K562 (cell line): Measurements from ENCODE around the gene PRAMEF7. TPM values are rescaled to one million over a fixed set of nuclear protein-coding genes. Genes with fewer than 3 reads are reported as not detected.
"Not testable (repeated sequence)": the region's sequence is repeated elsewhere in the genome, so short reads cannot be mapped to it uniquely, and the experiment has no call there.

Experiments
- ATAC-seq: fragments of 200-7000 bp; cut with Tn5 transposase; 3 replicates; pipeline ENCODE4 v1.9.1; 2020; ENCODE audit warnings: moderate library complexity
- BruUV-seq: library from RNA; stranded (reverse); fragments of 400-500 nt; replicated peaks from 2 replicates; lab custom pipeline; 2021; lab: Mats Ljungman, UMichigan
- CTCF ChIA-PET: fragments of 300-600 bp; formaldehyde crosslinking; extraction: SDS; loops from one replicate; lab custom pipeline; 2021; ENCODE audit warnings: low intra/inter-chr PET ratio; lab: Yijun Ruan, JAX
- POLR2A ChIA-PET: fragments of 300-600, 350-650 bp; sonication (Branson Sonifier 250); formaldehyde crosslinking; extraction: SDS; loops from one replicate; lab custom pipeline; 2021; ENCODE audit warnings: antibody characterized with exemption, inconsistent platforms; lab: Yijun Ruan, JAX
- DNase-seq, 4 experiments: peaks; one replicate each; pipeline versions ENCODE4 v3.0.0 to v3.0.0-alpha.2; 2011 to 2018; ENCODE audit warnings: low spot score in 3 of 4, mixed read lengths in 3 of 4; ENCODE audit errors: extremely low read depth in 1 of 4
- FAIRE-seq: peaks from 2 replicates; lab custom pipeline; 2011; peaks lifted over from hg19 to GRCh38; lab: Jason Lieb, UNC
- H2AFZ ChIP-seq: 2 replicates; pipeline ENCODE4 v1.6.0; 2011; ENCODE audit warnings: low read depth, low read length, control low read depth, inconsistent platforms
- H3K27ac ChIP-seq: fragments of 200-600 bp; 3 replicates; pipeline ENCODE4 v1.8.0; 2011; ENCODE audit warnings: low read depth, mild to moderate bottlenecking, control low read depth, inconsistent platforms, low read length, moderate library complexity, mixed read lengths; ENCODE audit errors: extremely low read depth
- H3K27me3 ChIP-seq, 2 experiments: fragments of 300-600 bp in 1 of 2; 2 replicates in 1 of 2; 3 replicates in 1 of 2; pipeline versions ENCODE4 v1.6.0 to v1.8.0; 2011; ENCODE audit warnings: inconsistent platforms in 2 of 2, low read length in 2 of 2, mild to moderate bottlenecking in 1 of 2, mixed read lengths in 1 of 2, moderate library complexity in 1 of 2; ENCODE audit not compliant: control insufficient read depth in 2 of 2, insufficient read depth in 2 of 2
- H3K36me3 ChIP-seq: fragments of 300-600 bp; 3 replicates; pipeline ENCODE4 v1.8.0; 2011; ENCODE audit warnings: mild to moderate bottlenecking, low read length, inconsistent platforms; ENCODE audit not compliant: control insufficient read depth, insufficient read depth
- H3K4me1 ChIP-seq, 2 experiments: fragments of 200-600 bp in 1 of 2; replicated peaks in 1 of 2; 2 replicates in 1 of 2; 3 replicates in 1 of 2; pipeline versions ENCODE4 v1.5.1 to v1.8.0; 2011; ENCODE audit warnings: inconsistent platforms in 2 of 2, low read length in 2 of 2, mild to moderate bottlenecking in 1 of 2, mixed read lengths in 1 of 2, moderate library complexity in 1 of 2; ENCODE audit not compliant: control insufficient read depth in 2 of 2, insufficient read depth in 2 of 2
- H3K4me2 ChIP-seq: 2 replicates; pipeline ENCODE4 v1.6.1; 2011; ENCODE audit warnings: low read length, control low read depth, inconsistent platforms, mixed read lengths; ENCODE audit not compliant: insufficient read depth
- H3K4me3 ChIP-seq: fragments of 200-600 bp; sonication (generic), shearing (Covaris generic); 2 replicates; pipeline ENCODE4 v1.5.1; 2016; ENCODE audit warnings: control low read depth, inconsistent platforms
- H3K79me2 ChIP-seq: fragments of 200-600 bp; 3 replicates; pipeline ENCODE4 v1.8.0; 2011; ENCODE audit warnings: low read length, inconsistent platforms; ENCODE audit not compliant: control insufficient read depth, insufficient read depth
- H3K9ac ChIP-seq, 2 experiments: 2 replicates each; pipeline versions ENCODE4 v1.6.0 to v1.6.1; 2011; ENCODE audit warnings: low read depth in 2 of 2, low read length in 2 of 2, control low read depth in 1 of 2, inconsistent platforms in 1 of 2, mild to moderate bottlenecking in 1 of 2, mixed read lengths in 1 of 2; ENCODE audit not compliant: insufficient read depth in 1 of 2
- H3K9me1 ChIP-seq: one replicate; pipeline ENCODE4 v1.6.0; 2011; ENCODE audit warnings: inconsistent platforms, mild to moderate bottlenecking, low read length, moderate library complexity; ENCODE audit not compliant: control insufficient read depth, insufficient read depth
- H3K9me3 ChIP-seq: replicated peaks from 2 replicates; pipeline ENCODE4 v1.5.1; 2011; ENCODE audit warnings: low read depth, low read length, inconsistent platforms; ENCODE audit not compliant: control insufficient read depth, insufficient read depth
- H4K20me1 ChIP-seq: replicated peaks from 2 replicates; pipeline ENCODE4 v1.6.1; 2011; ENCODE audit warnings: low read length, inconsistent platforms, mixed read lengths; ENCODE audit not compliant: control insufficient read depth, insufficient read depth
- WGBS: fragments of 100-300 bp; shearing (Covaris generic); methylation state at CpG from one replicate; pipeline ENCODE4 v1.1.6; 2016; ENCODE audit warnings: low coverage, mixed read lengths; ENCODE audit not compliant: insufficient coverage; ENCODE audit errors: missing lambda C conversion rate; 5-methylcytosine and 5-hydroxymethylcytosine counted together
- in situ Hi-C: fragments of 300-500 bp; cut with MboI; formaldehyde crosslinking; loops from 4 replicates; pipeline ENCODE4 v1.15.0; 2018; ENCODE audit warnings: inconsistent platforms, mixed read lengths
- intact Hi-C: fragments of 100-400 bp; cut with micrococcal nuclease; formaldehyde crosslinking; loops from 2 replicates; pipeline ENCODE4 v1.14.2; 2022
- polyA plus RNA-seq, 8 experiments: library from polyadenylated mRNA; depleted of rRNA in 4 of 8; stranded (reverse) in 5 of 8; unstranded in 3 of 8; fragments of >200 nt; fragmentation: Nextera tagmentation in 2 of 8; fragmentation: Illumina TruSeq in 1 of 8; extraction: Ambion mirVana in 2 of 8; extraction: Trizol in 1 of 8; gene quantifications; 2 replicates each; pipeline versions ENCODE4 v1.2.1 to v1.2.3, GENCODE V29; 2011 to 2014; ENCODE audit warnings: inconsistent platforms in 1 of 8, missing spikeins in 1 of 8
- total RNA-seq, 7 experiments: library from RNA; depleted of rRNA in 6 of 7; stranded (reverse); fragments of >200 nt in 6 of 7; fragmentation: Illumina TruSeq in 2 of 7; extraction: Trizol in 2 of 7; gene quantifications; 2 replicates each; pipeline versions ENCODE4 v1.2.1 to v1.2.3, GENCODE V29; 2011 to 2021; ENCODE audit warnings: low replicate concordance in 1 of 7

Gene PRAMEF7
- total and polyA plus RNA-seq, 9 of the 15 experiments (the other 6 are each of a cell fraction or from before 2014, with no cell fraction given) = not detected

DNA sequence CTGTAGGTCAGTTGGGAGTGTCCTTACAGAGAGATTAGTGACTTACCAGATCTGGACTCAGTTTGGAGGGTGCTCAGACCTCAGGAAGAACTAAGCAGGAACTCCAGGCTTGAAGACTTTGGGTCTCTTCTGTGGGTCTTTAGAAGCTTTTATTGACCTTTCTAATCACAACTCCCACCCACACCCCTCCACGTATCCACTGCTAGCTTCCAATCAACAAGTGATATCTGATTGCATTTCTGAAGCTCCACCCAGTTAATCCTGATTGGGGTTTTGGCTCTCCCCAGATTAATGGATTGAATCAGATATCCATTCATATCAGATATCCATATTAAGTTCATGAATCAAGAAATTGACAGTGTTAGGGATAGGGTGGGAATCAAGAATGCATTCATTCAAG is 18.2 kb upstream of the PRAMEF7 start, which contains the start of gene PRAMEF10:
TSS of gene PRAMEF10 (minus strand) at position 101 of the 400 bp plus-strand sequence. CDS start 2,423 bp downstream, outside the sequence.
- H3K4me1 ChIP-seq, H3K9me1 ChIP-seq, BruUV-seq, H3K9ac ChIP-seq, ATAC-seq, FAIRE-seq, H2AFZ ChIP-seq, DNase-seq, POLR2A ChIA-PET, H3K4me2 ChIP-seq, in situ Hi-C loops, CTCF ChIA-PET, H4K20me1 ChIP-seq, H3K9me3 ChIP-seq, H3K4me3 ChIP-seq, H3K27ac ChIP-seq, H3K79me2 ChIP-seq, H3K36me3 ChIP-seq, intact Hi-C loops, H3K27me3 ChIP-seq: not testable (repeated sequence)
- WGBS = no CpG with 5 or more reads among the region's 1 CpG

GRCh38 chr1:12899186-12899585 is 17.2 kb upstream of the PRAMEF7 start:
- H3K9ac ChIP-seq, DNase-seq, H3K9me3 ChIP-seq, H3K27me3 ChIP-seq, H3K79me2 ChIP-seq, in situ Hi-C loops, H2AFZ ChIP-seq, H3K9me1 ChIP-seq, H3K36me3 ChIP-seq, intact Hi-C loops, BruUV-seq, H3K4me1 ChIP-seq, ATAC-seq, CTCF ChIA-PET, H3K4me3 ChIP-seq, FAIRE-seq, POLR2A ChIA-PET, H3K27ac ChIP-seq, H3K4me2 ChIP-seq, H4K20me1 ChIP-seq: not testable (repeated sequence)

DNA sequence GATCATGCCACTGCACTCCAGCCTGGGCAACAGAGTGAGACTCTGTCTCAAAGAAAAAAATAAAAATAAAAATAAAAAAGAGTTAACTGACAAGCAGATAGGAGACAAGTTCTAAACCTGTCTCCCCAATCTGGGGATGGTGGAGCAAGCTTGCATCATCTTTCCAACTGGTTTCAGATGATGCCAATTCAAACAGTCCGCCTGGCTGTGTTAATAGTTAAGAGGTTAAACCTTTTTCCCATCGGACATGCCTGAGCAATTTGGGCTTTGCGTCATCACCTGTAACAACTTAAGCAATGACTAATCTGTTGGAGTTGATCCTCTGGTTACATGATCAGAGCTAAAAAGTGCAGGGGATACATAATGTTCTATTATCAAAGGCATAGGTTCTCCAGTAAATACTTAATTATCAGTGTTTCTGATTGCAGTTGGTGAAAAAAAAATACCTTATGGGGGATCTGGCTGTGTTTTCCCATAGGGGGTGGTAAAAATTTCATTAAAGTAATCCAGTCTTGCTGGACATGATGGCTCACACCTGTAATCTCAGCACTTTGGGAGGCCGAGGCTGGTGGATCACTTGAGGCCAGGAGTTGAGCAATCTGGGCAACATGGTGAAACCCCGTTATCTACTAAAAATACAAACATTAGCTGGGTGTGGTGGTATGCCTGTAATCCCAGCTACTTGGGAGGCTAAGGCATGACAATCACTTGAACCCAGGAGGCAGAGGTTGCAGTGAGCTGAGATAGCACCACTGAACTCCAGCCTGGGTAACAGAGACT is 12.4 kb upstream of the PRAMEF7 start:
- H3K4me2 ChIP-seq, H3K36me3 ChIP-seq, H3K4me3 ChIP-seq, ATAC-seq, H4K20me1 ChIP-seq, H3K4me1 ChIP-seq, H3K9me1 ChIP-seq, H3K27ac ChIP-seq, CTCF ChIA-PET, intact Hi-C loops, H3K27me3 ChIP-seq, in situ Hi-C loops, H3K79me2 ChIP-seq, POLR2A ChIA-PET, H3K9me3 ChIP-seq, H2AFZ ChIP-seq, BruUV-seq, DNase-seq, H3K9ac ChIP-seq, FAIRE-seq: not testable (repeated sequence)
- 0% methylated on average over 2 of the region's 5 CpGs for WGBS

- POLR2A ChIA-PET = not testable (repeated sequence)
Measured at GRCh38 chr1:12921749-12922148, 5.3 kb downstream of the PRAMEF7 start.

More at GRCh38 chr1:12921749-12922148, 5.3 kb downstream of the PRAMEF7 start:
- H3K9me3 ChIP-seq, ATAC-seq, H3K27me3 ChIP-seq, H3K9ac ChIP-seq, FAIRE-seq, H3K9me1 ChIP-seq, H4K20me1 ChIP-seq, H3K27ac ChIP-seq, H3K36me3 ChIP-seq, in situ Hi-C loops, H3K4me1 ChIP-seq, DNase-seq, H3K4me2 ChIP-seq, CTCF ChIA-PET, H2AFZ ChIP-seq, H3K79me2 ChIP-seq, H3K4me3 ChIP-seq, intact Hi-C loops, BruUV-seq: not testable (repeated sequence)
- 0% methylated on average over 2 of the region's 2 CpGs for WGBS
